ENCODE data around the gene RAB8B. TPM values are rescaled to one million over a fixed set of nuclear protein-coding genes. Genes with fewer than 3 reads are reported as not detected.

RAB8B gene
- total RNA-seq, 2 donors from 2014 or later, result 55.2 to 64.1 TPM

GRCh38 chr15:63155486-63155885 lies 33.9 kb upstream of the RAB8B start:
- no peak for TF ChIP-seq CTCF (IDR thresholded peaks at IDR 0.05)
- Histone ChIP-seq H3K36me3 (peaks cover 21% of the 10 kb centered on the region), H3K4me1 (ENCODE audit: control insufficient read depth in 1 of 2, low read depth in 2 of 2) (peaks cover 17 to 29% of the 10 kb centered on the region in 2 donors), H3K27me3 (replicated peaks; ENCODE audit: insufficient read depth) (no peaks in the 10 kb centered on the region), H3K4me3 (peak overlapping the region; percentile 88), H3K9me3 (no peaks in the 10 kb centered on the region), H3K27ac (no peak overlapping the region)
- no peak for ATAC-seq (ENCODE audit: insufficient number of reproducible peaks, low FRiP score, low read depth)
- DNase-seq (ENCODE audit: low spot score), result no peak

- no peaks in the 10 kb centered on the region for H3K27me3 ChIP-seq (replicated peaks; ENCODE audit: insufficient read depth)
Measured at GRCh38 chr15:63156086-63156710, 33.2 kb upstream of the RAB8B start.

GRCh38 chr15:63156755-63157117 lies 32.7 kb upstream of the RAB8B start:
- ATAC-seq (ENCODE audit: insufficient number of reproducible peaks, low FRiP score, low read depth) (peak; percentile 48), DNase-seq (ENCODE audit: low spot score) (no peak)
- no peaks in the 10 kb centered on the region for H3K27me3 ChIP-seq (replicated peaks; ENCODE audit: insufficient read depth)
- H3K4me1 ChIP-seq (ENCODE audit: control insufficient read depth in 1 of 2, low read depth in 2 of 2), result peaks cover 17 to 27% of the 10 kb centered on the region in 2 donors
- no peak for TF ChIP-seq CTCF (IDR thresholded peaks at IDR 0.05)
- peak overlapping the region; percentile 93 to 96 for H3K27ac ChIP-seq
- no peaks in the 10 kb centered on the region for H3K9me3 ChIP-seq
- H3K4me3 ChIP-seq, result peak overlapping the region; percentile 88
- H3K36me3 ChIP-seq, result peaks cover 13% of the 10 kb centered on the region

More at GRCh38 chr15:63156086-63156710, 33.2 kb upstream of the RAB8B start:
- H3K27ac ChIP-seq, result peak overlapping the region; percentile 93 to 96
- TF ChIP-seq CTCF (IDR thresholded peaks at IDR 0.05), result no peak
- H3K4me1 ChIP-seq (ENCODE audit: control insufficient read depth in 1 of 2, low read depth in 2 of 2), result peaks cover 17 to 27% of the 10 kb centered on the region in 2 donors
- no peaks in the 10 kb centered on the region for H3K9me3 ChIP-seq
- peaks cover 18% of the 10 kb centered on the region for H3K36me3 ChIP-seq
- no peak for DNase-seq (ENCODE audit: low spot score)
- H3K4me3 ChIP-seq, result peak overlapping the region; percentile 88
- no peak for ATAC-seq (ENCODE audit: insufficient number of reproducible peaks, low FRiP score, low read depth)

GRCh38 chr15:63157118-63157843 lies 32.1 kb upstream of the RAB8B start, which contains the start of gene RPS27L:
Gene RPS27L, minus strand, starts transcription at chr15:63157477. Its CDS starts 72 bp downstream, at chr15:63157405.
- H3K27me3 ChIP-seq (replicated peaks; ENCODE audit: insufficient read depth), result no peaks in the 10 kb centered on the region
- TF ChIP-seq CTCF (IDR thresholded peaks at IDR 0.05), result no peak
- H3K9me3 ChIP-seq, result no peaks in the 10 kb centered on the region
- peaks cover 10% of the 10 kb centered on the region for H3K36me3 ChIP-seq
- peaks cover 17 to 27% of the 10 kb centered on the region in 2 donors for H3K4me1 ChIP-seq (ENCODE audit: control insufficient read depth in 1 of 2, low read depth in 2 of 2)
- H3K27ac ChIP-seq, result peak within 1 kb of the TSS; percentile 93 to 96
- ATAC-seq (ENCODE audit: insufficient number of reproducible peaks, low FRiP score, low read depth) (peak; percentile 80), DNase-seq (ENCODE audit: low spot score) (peak; percentile 65)
- H3K4me3 ChIP-seq, result peak within 1 kb of the TSS; percentile 88

- Histone ChIP-seq H3K27ac (peak overlapping the region; percentile 93 to 96), H3K4me1 (ENCODE audit: control insufficient read depth in 1 of 2, low read depth in 2 of 2) (peaks cover 17 to 27% of the 10 kb centered on the region in 2 donors), H3K9me3 (no peaks in the 10 kb centered on the region), H3K27me3 (replicated peaks; ENCODE audit: insufficient read depth) (no peaks in the 10 kb centered on the region), H3K36me3 (peaks cover 5% of the 10 kb centered on the region), H3K4me3 (peak overlapping the region; percentile 88)
- DNase-seq (ENCODE audit: low spot score) (peak; percentile 49), ATAC-seq (ENCODE audit: insufficient number of reproducible peaks, low FRiP score, low read depth) (peak; percentile 31)
- no peak for TF ChIP-seq CTCF (IDR thresholded peaks at IDR 0.05)
Measured at GRCh38 chr15:63157891-63158431, 31.4 kb upstream of the RAB8B start.

Data from thoracic aorta (tissue), 2 donors.